Mucosa of stomach (tissue), 1 donor: ENCODE results near the gene ANK3.

Source experiments
- H3K27me3 ChIP-seq: one replicate; pipeline ENCODE4 v1.7.0; 2013; ENCODE audit warnings: mild to moderate bottlenecking, low read length; ENCODE audit not compliant: control insufficient read depth, insufficient read depth
- H3K36me3 ChIP-seq: one replicate; pipeline ENCODE4 v1.7.0; 2013; ENCODE audit warnings: low read length; ENCODE audit not compliant: control insufficient read depth, insufficient read depth
- H3K4me1 ChIP-seq: one replicate; pipeline ENCODE4 v1.7.0; 2013; ENCODE audit warnings: mild to moderate bottlenecking, low read length; ENCODE audit not compliant: control insufficient read depth, insufficient read depth
- H3K4me3 ChIP-seq: one replicate; pipeline ENCODE4 v1.7.0; 2013; ENCODE audit warnings: low read length
- H3K9ac ChIP-seq: one replicate; pipeline ENCODE4 v1.7.0; 2013; ENCODE audit warnings: mild to moderate bottlenecking, low read length, moderate library complexity
- H3K9me3 ChIP-seq: one replicate; pipeline ENCODE4 v1.7.0; 2013; ENCODE audit warnings: mild to moderate bottlenecking, low read length, moderate library complexity; ENCODE audit not compliant: control insufficient read depth
- donor health status: Pancreatic carcinoma.

The ANK3 gene

GRCh38 chr10:60029475-60029874 lies 360.2 kb downstream of the ANK3 start:
- no peaks in the 10 kb centered on the region for H3K4me1 ChIP-seq
- H3K4me3 ChIP-seq: no peak overlapping the region
- no peaks in the 10 kb centered on the region for H3K36me3 ChIP-seq
- no peak overlapping the region for H3K9ac ChIP-seq
- no peaks in the 10 kb centered on the region for H3K9me3 ChIP-seq
- H3K27me3 ChIP-seq: no peaks in the 10 kb centered on the region

GRCh38 chr10:60028081-60028480 lies 361.6 kb downstream of the ANK3 start:
- H3K9me3 ChIP-seq: no peaks in the 10 kb centered on the region
- H3K9ac ChIP-seq: no peak overlapping the region
- H3K4me3 ChIP-seq: no peak overlapping the region
- no peaks in the 10 kb centered on the region for H3K36me3 ChIP-seq
- H3K4me1 ChIP-seq: no peaks in the 10 kb centered on the region
- H3K27me3 ChIP-seq: no peaks in the 10 kb centered on the region

GRCh38 chr10:60025279-60025678 lies 364.4 kb downstream of the ANK3 start:
- Histone ChIP-seq H3K9me3 (no peaks in the 10 kb centered on the region), H3K4me1 (no peaks in the 10 kb centered on the region), H3K27me3 (no peaks in the 10 kb centered on the region), H3K4me3 (no peak overlapping the region), H3K36me3 (no peaks in the 10 kb centered on the region), H3K9ac (no peak overlapping the region)

GRCh38 chr10:60024506-60024905 lies 365.2 kb downstream of the ANK3 start:
- Histone ChIP-seq H3K36me3 (no peaks in the 10 kb centered on the region), H3K27me3 (no peaks in the 10 kb centered on the region), H3K4me1 (no peaks in the 10 kb centered on the region), H3K9ac (no peak overlapping the region), H3K9me3 (no peaks in the 10 kb centered on the region), H3K4me3 (no peak overlapping the region)

- Histone ChIP-seq H3K4me1 (no peaks in the 10 kb centered on the region), H3K4me3 (no peak overlapping the region), H3K27me3 (no peaks in the 10 kb centered on the region), H3K36me3 (no peaks in the 10 kb centered on the region), H3K9ac (no peak overlapping the region), H3K9me3 (no peaks in the 10 kb centered on the region)
Measured at GRCh38 chr10:60023155-60023877, 366.4 kb downstream of the ANK3 start.

- Histone ChIP-seq H3K36me3 (no peaks in the 10 kb centered on the region), H3K27me3 (no peaks in the 10 kb centered on the region), H3K4me3 (no peak overlapping the region), H3K9me3 (no peaks in the 10 kb centered on the region), H3K9ac (no peak overlapping the region), H3K4me1 (no peaks in the 10 kb centered on the region)
Measured at GRCh38 chr10:60021361-60021760, 368.3 kb downstream of the ANK3 start.

- Histone ChIP-seq H3K36me3 (no peaks in the 10 kb centered on the region), H3K4me3 (no peak overlapping the region), H3K4me1 (no peaks in the 10 kb centered on the region), H3K9me3 (no peaks in the 10 kb centered on the region), H3K9ac (no peak overlapping the region), H3K27me3 (no peaks in the 10 kb centered on the region)
Measured at GRCh38 chr10:60016794-60017193, 372.9 kb downstream of the ANK3 start.

- H3K4me1 ChIP-seq: no peaks in the 10 kb centered on the region
- no peaks in the 10 kb centered on the region for H3K27me3 ChIP-seq
- no peak overlapping the region for H3K4me3 ChIP-seq
- no peak overlapping the region for H3K9ac ChIP-seq
- no peaks in the 10 kb centered on the region for H3K36me3 ChIP-seq
- no peaks in the 10 kb centered on the region for H3K9me3 ChIP-seq
Measured at GRCh38 chr10:60009710-60010383, 379.8 kb downstream of the ANK3 start.

GRCh38 chr10:60009276-60009675 lies 380.4 kb downstream of the ANK3 start:
- no peaks in the 10 kb centered on the region for H3K27me3 ChIP-seq
- H3K36me3 ChIP-seq: no peaks in the 10 kb centered on the region
- no peak overlapping the region for H3K4me3 ChIP-seq
- no peak overlapping the region for H3K9ac ChIP-seq
- no peaks in the 10 kb centered on the region for H3K9me3 ChIP-seq
- no peaks in the 10 kb centered on the region for H3K4me1 ChIP-seq

GRCh38 chr10:60008816-60009215 lies 380.9 kb downstream of the ANK3 start:
- Histone ChIP-seq H3K4me1 (no peaks in the 10 kb centered on the region), H3K27me3 (no peaks in the 10 kb centered on the region), H3K36me3 (no peaks in the 10 kb centered on the region), H3K4me3 (no peak overlapping the region), H3K9me3 (no peaks in the 10 kb centered on the region), H3K9ac (no peak overlapping the region)

GRCh38 chr10:60006062-60006461 lies 383.6 kb downstream of the ANK3 start:
- no peaks in the 10 kb centered on the region for H3K4me1 ChIP-seq
- no peaks in the 10 kb centered on the region for H3K36me3 ChIP-seq
- no peaks in the 10 kb centered on the region for H3K9me3 ChIP-seq
- no peaks in the 10 kb centered on the region for H3K27me3 ChIP-seq
- H3K4me3 ChIP-seq: no peak overlapping the region
- H3K9ac ChIP-seq: no peak overlapping the region

- Histone ChIP-seq H3K9ac (no peak overlapping the region), H3K4me3 (no peak overlapping the region), H3K36me3 (no peaks in the 10 kb centered on the region), H3K9me3 (no peaks in the 10 kb centered on the region), H3K27me3 (no peaks in the 10 kb centered on the region), H3K4me1 (no peaks in the 10 kb centered on the region)
Measured at GRCh38 chr10:60003651-60004523, 385.8 kb downstream of the ANK3 start.
